MCF 10A (cell line): ENCODE data around the gene SLC25A2. TPM values are rescaled to one million over a fixed set of nuclear protein-coding genes. Genes with fewer than 3 reads are reported as not detected.
"Not testable (repeated sequence)": the region's sequence is repeated elsewhere in the genome, so short reads cannot be mapped to it uniquely, and the experiment has no call there.

Source experiments
- BruUV-seq: library from RNA; stranded (reverse); fragments of 400-500 nt; replicated peaks from 2 replicates; lab custom pipeline; 2021; lab: Mats Ljungman, UMichigan
- CTCF ChIA-PET: fragments of 300-600 bp; sonication (Branson Sonifier 250); formaldehyde crosslinking; extraction: SDS; loops from one replicate; lab custom pipeline; 2021; ENCODE audit warnings: antibody characterized with exemption, inconsistent platforms; lab: Yijun Ruan, JAX
- POLR2A ChIA-PET: fragments of 300-600, 350-650 bp; sonication (Branson Sonifier 250); formaldehyde crosslinking; extraction: SDS; loops from one replicate; lab custom pipeline; 2020; ENCODE audit warnings: antibody characterized with exemption, inconsistent platforms; lab: Yijun Ruan, JAX
- DNase-seq: peaks from one replicate; pipeline ENCODE4 v3.0.0-alpha.2; 2018; ENCODE audit not compliant: unreplicated experiment
- H3K27ac Mint-ChIP-seq: one replicate; pipeline ENCODE4 v1.8.0; 2022; ENCODE audit warnings: mild to moderate bottlenecking, low read depth, mixed read lengths; ENCODE audit not compliant: unreplicated experiment
- H3K27me3 Mint-ChIP-seq: one replicate; pipeline ENCODE4 v1.8.0; 2022; ENCODE audit warnings: mixed read lengths; ENCODE audit not compliant: insufficient read depth, unreplicated experiment
- H3K36me3 Mint-ChIP-seq: one replicate; pipeline ENCODE4 v1.8.0; 2022; ENCODE audit warnings: mild to moderate bottlenecking, moderate library complexity, mixed read lengths; ENCODE audit not compliant: insufficient read depth, unreplicated experiment
- H3K4me1 Mint-ChIP-seq: one replicate; pipeline ENCODE4 v1.8.0; 2022; ENCODE audit warnings: mixed read lengths; ENCODE audit not compliant: insufficient read depth, unreplicated experiment
- H3K4me3 Mint-ChIP-seq: one replicate; pipeline ENCODE4 v1.8.0; 2022; ENCODE audit warnings: mild to moderate bottlenecking, moderate library complexity, mixed read lengths; ENCODE audit not compliant: unreplicated experiment
- H3K9me3 Mint-ChIP-seq: one replicate; pipeline ENCODE4 v1.8.0; 2022; ENCODE audit warnings: mixed read lengths; ENCODE audit not compliant: unreplicated experiment
- CTCF ChIP-seq: fragments of 200-600 bp; IDR thresholded peaks from one replicate; pipeline ENCODE4 v1.8.0; 2022; ENCODE audit warnings: antibody characterized with exemption, mild to moderate bottlenecking; ENCODE audit not compliant: unreplicated experiment
- intact Hi-C: fragments of 100-400 bp; cut with micrococcal nuclease; formaldehyde crosslinking; loops from 2 replicates; pipeline ENCODE4 v1.14.1; 2022
- total RNA-seq: library from RNA; stranded (reverse); gene quantifications from 2 replicates; pipeline ENCODE4 v1.2.3, GENCODE V29; 2022

SLC25A2 gene
- total RNA-seq, 1 experiment from 2014 or later: 0.79 TPM

- CTCF ChIA-PET: interaction anchor here (0.6 to 4.8 kb wide), 56 partner anchors 8 to 1471 kb away, joined by 3 to 56 read pairs (median 6); partner anchors contain the start of genes PCDHB10, PCDHB11, PCDHB13 and PCDHB14
- POLR2A ChIA-PET: interaction anchor here (0.8 to 5.0 kb wide), 33 partner anchors 8 to 317 kb away, joined by 3 to 60 read pairs (median 5); partner anchors contain the start of genes DIAPH1, HDAC3, PCDHB14 and PCDHB15
- no TSS peak for BruUV-seq
- peaks cover 40% of the 10 kb centered on the region for H3K9me3 Mint-ChIP-seq
- H3K4me3 Mint-ChIP-seq: peak overlapping the region; percentile 99
- H3K36me3 Mint-ChIP-seq: peaks cover 63% of the 10 kb centered on the region
- H3K27me3 Mint-ChIP-seq: no peaks in the 10 kb centered on the region
- TF ChIP-seq CTCF: no peak
- intact Hi-C loops: loop anchor here (1.0 kb wide), 2 partner anchors 205 to 241 kb away; no protein-coding TSS in a partner anchor
- peaks cover 14% of the 10 kb centered on the region for H3K4me1 Mint-ChIP-seq
- H3K27ac Mint-ChIP-seq: peak overlapping the region; percentile 100
- DNase-seq: no peak
Measured at GRCh38 chr5:141319699-141320098, 15.8 kb upstream of the SLC25A2 start.

DNA sequence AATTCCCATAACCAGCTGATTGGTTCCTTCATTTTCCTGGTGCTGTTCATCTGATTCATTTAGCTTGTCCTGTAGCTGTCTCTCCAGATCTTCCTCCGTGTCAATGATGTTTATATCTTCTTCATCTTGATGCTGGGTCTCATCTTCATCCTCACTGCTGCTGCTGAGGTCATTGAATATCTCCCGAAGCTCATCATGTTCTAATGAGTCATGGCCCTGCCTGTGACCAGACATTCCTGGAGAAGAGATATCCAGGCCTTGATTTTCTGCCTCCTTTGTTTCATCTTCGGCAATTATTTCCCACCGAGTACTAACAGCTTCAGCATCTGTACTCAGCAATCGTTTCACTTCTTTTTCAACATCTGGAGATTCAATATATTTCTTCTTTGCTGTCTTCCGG lies 15.4 kb upstream of the SLC25A2 start:
- no peak overlapping the region for H3K27ac Mint-ChIP-seq
- DNase-seq: no peak
- intact Hi-C loops: no loop called here
- POLR2A ChIA-PET: interaction anchor here (1.3 to 5.0 kb wide), 7 partner anchors 16 to 239 kb away, joined by 3 to 60 read pairs (median 10); partner anchors contain the start of genes PCDHB15, PCDHGB3 and PCDHGC3
- H3K36me3 Mint-ChIP-seq: peaks cover 66% of the 10 kb centered on the region
- no TSS peak for BruUV-seq
- no peaks in the 10 kb centered on the region for H3K27me3 Mint-ChIP-seq
- H3K4me3 Mint-ChIP-seq: peak overlapping the region; percentile 99
- CTCF ChIA-PET: interaction anchor here (0.6 to 4.8 kb wide), 29 partner anchors 9 to 1078 kb away, joined by 3 to 56 read pairs (median 7); partner anchors contain the start of genes PCDHB10, PCDHB11, PCDHB14 and PCDHGA1
- H3K4me1 Mint-ChIP-seq: peaks cover 14% of the 10 kb centered on the region
- no peak for TF ChIP-seq CTCF
- H3K9me3 Mint-ChIP-seq: peaks cover 41% of the 10 kb centered on the region

GRCh38 chr5:141316963-141317362 lies 13.1 kb upstream of the SLC25A2 start:
- Mint-ChIP-seq H3K4me1 (peaks cover 14% of the 10 kb centered on the region), H3K9me3 (peaks cover 51% of the 10 kb centered on the region), H3K36me3 (peaks cover 81% of the 10 kb centered on the region)
- POLR2A ChIA-PET, H3K27me3 Mint-ChIP-seq, BruUV-seq, intact Hi-C loops, H3K4me3 Mint-ChIP-seq, DNase-seq, H3K27ac Mint-ChIP-seq: not testable (repeated sequence)
- CTCF ChIA-PET: interaction anchor here (0.6 to 4.8 kb wide), 4 partner anchors 23 to 94 kb away, joined by 3 to 49 read pairs (median 4); partner anchors contain the start of gene PCDHB14

DNA sequence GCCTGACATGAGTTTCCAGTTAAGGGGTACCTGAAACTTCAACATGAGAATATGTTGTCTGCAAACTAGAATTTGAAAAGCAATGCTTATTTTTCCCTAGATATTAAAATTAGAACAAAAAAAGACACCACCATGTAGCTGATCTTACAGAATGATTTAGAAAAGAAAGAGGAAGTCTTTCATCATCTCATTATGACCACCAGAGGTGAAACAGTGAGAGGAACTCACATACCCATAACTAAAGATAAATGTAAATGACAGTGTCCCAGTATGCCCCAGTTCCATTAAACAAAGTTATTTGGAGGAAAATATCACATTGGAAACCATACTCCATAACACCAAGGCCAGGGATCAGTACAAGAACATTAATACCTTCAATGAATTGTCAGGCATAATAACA lies 9.9 kb upstream of the SLC25A2 start:
- no peaks in the 10 kb centered on the region for H3K4me1 Mint-ChIP-seq
- DNase-seq: no peak
- H3K36me3 Mint-ChIP-seq: peaks cover 66% of the 10 kb centered on the region
- H3K27ac Mint-ChIP-seq: no peak overlapping the region
- CTCF ChIA-PET: interaction anchor here (0.6 kb wide), 1 partner anchor 211 kb away, joined by 3 read pairs; no protein-coding TSS in a partner anchor
- H3K9me3 Mint-ChIP-seq: peaks cover 58% of the 10 kb centered on the region
- no TSS peak for BruUV-seq
- H3K27me3 Mint-ChIP-seq: no peaks in the 10 kb centered on the region
- POLR2A ChIA-PET: no interaction called here
- no peak for TF ChIP-seq CTCF
- intact Hi-C loops: no loop called here
- H3K4me3 Mint-ChIP-seq: no peak overlapping the region
